ENCODE results near the gene CAVIN3. TPM values are rescaled to one million over a fixed set of nuclear protein-coding genes. Genes with fewer than 3 reads are reported as not detected.
A peak's percentile ranks its signal among the peaks of the same experiment; 100 is the strongest.

Gene CAVIN3
- total RNA-seq, 1 experiment from 2014 or later, result 41.5 TPM

GRCh38 chr11:6353367-6353987 lies 33.2 kb upstream of the CAVIN3 start:
- DNase-seq (ENCODE audit: low spot score), result peak; percentile 82
- Mint-ChIP-seq H3K27ac (no peak overlapping the region), H3K27me3 (ENCODE audit: low read depth) (no peaks in the 10 kb centered on the region), H3K9me3 (no peaks in the 10 kb centered on the region), H3K4me1 (peaks cover 5% of the 10 kb centered on the region), H3K4me3 (no peak overlapping the region), H3K36me3 (no peaks in the 10 kb centered on the region)
- ATAC-seq, result peak; percentile 99
- POLR2A ChIA-PET, result interaction anchor here (0.5 to 2.0 kb wide), 3 partner anchors 30 to 522 kb away, joined by 3 to 8 read pairs (median 7); partner anchors contain the start of gene CAVIN3
- CTCF ChIA-PET, result interaction anchor here (0.6 to 5.5 kb wide), 71 partner anchors 9 to 667 kb away, joined by 3 to 160 read pairs (median 6); partner anchors contain the start of genes APBB1, CAVIN3, CCKBR and CNGA4
- TF ChIP-seq GTF2I (CRISPR knock-in tag; conservative IDR thresholded peaks at IDR 0.05) (no peak), OVOL2 (CRISPR knock-in tag; IDR thresholded peaks at IDR 0.05; ENCODE audit: borderline replicate concordance) (no peak), CTCF (IDR thresholded peaks at IDR 0.05) (peak; percentile 97), ETV6 (CRISPR knock-in tag; IDR thresholded peaks at IDR 0.05) (peak; percentile 49; the same call in 1 of the 2 replicates), NR1H2 (CRISPR knock-in tag; IDR thresholded peaks at IDR 0.05) (no peak), MAX (CRISPR knock-in tag; IDR thresholded peaks at IDR 0.05) (0 out of 2 replicates have a peak, but pooled peaks have one; percentile 7)

GRCh38 chr11:6351782-6352382 lies 31.6 kb upstream of the CAVIN3 start:
- ATAC-seq (no peak), DNase-seq (ENCODE audit: low spot score) (no peak)
- Mint-ChIP-seq H3K4me3 (no peak overlapping the region), H3K4me1 (peaks cover 5% of the 10 kb centered on the region), H3K27ac (no peak overlapping the region), H3K27me3 (ENCODE audit: low read depth) (no peaks in the 10 kb centered on the region), H3K36me3 (peaks cover 8% of the 10 kb centered on the region), H3K9me3 (peaks cover 9% of the 10 kb centered on the region)
- CTCF ChIA-PET, result interaction anchor here (0.6 to 5.5 kb wide), 12 partner anchors 10 to 101 kb away, joined by 3 to 160 read pairs (median 4); partner anchors contain the start of genes CAVIN3 and CCKBR
- POLR2A ChIA-PET, result no interaction called here
- no peak for TF ChIP-seq MXD4 (CRISPR knock-in tag; IDR thresholded peaks at IDR 0.05; ENCODE audit: borderline replicate concordance)
- TF ChIP-seq ZMAT4 (CRISPR knock-in tag; IDR thresholded peaks at IDR 0.05), result no peak
- TF ChIP-seq IRF2 (CRISPR knock-in tag; IDR thresholded peaks at IDR 0.05; ENCODE audit: borderline replicate concordance, low read depth), result no peak
- TF ChIP-seq NR1H2 (CRISPR knock-in tag; IDR thresholded peaks at IDR 0.05), result no peak
- no peak for TF ChIP-seq ERG (CRISPR knock-in tag; IDR thresholded peaks at IDR 0.05)

GRCh38 chr11:6350486-6350885 lies 30.2 kb upstream of the CAVIN3 start:
- DNase-seq (ENCODE audit: low spot score) (no peak), ATAC-seq (no peak)
- Mint-ChIP-seq H3K36me3 (peaks cover 8% of the 10 kb centered on the region), H3K4me3 (no peak overlapping the region), H3K9me3 (peaks cover 19% of the 10 kb centered on the region), H3K27ac (no peak overlapping the region), H3K27me3 (ENCODE audit: low read depth) (no peaks in the 10 kb centered on the region), H3K4me1 (peaks cover 14% of the 10 kb centered on the region)
- TF ChIP-seq ZNF532 (CRISPR knock-in tag; IDR thresholded peaks at IDR 0.05; ENCODE audit: borderline replicate concordance) (no peak), TCF7 (CRISPR knock-in tag; IDR thresholded peaks at IDR 0.05; ENCODE audit: low read depth) (no peak), E2F5 (CRISPR knock-in tag; IDR thresholded peaks at IDR 0.05) (no peak)
- ChIA-PET POLR2A (no interaction called here), CTCF (interaction anchor here (1.3 to 5.5 kb wide), 4 partner anchors 13 to 52 kb away, joined by 6 to 160 read pairs (median 8); no protein-coding TSS in a partner anchor)

Measured in WTC11 (cell line).